Epidermal melanocyte (primary cell): ENCODE measurements around the gene NPHP4.

Experiments
- DNase-seq: peaks from one replicate; pipeline ENCODE4 v3.0.0; 2011; ENCODE audit warnings: low spot score; ENCODE audit not compliant: insufficient read length

The NPHP4 gene

GRCh38 chr1:5972198-5972520, 20.1 kb downstream of the NPHP4 start:
- no peak for DNase-seq

- DNase-seq = no peak
Observed at GRCh38 chr1:5971471-5972197, 20.6 kb downstream of the NPHP4 start.

- no peak for DNase-seq
Observed at GRCh38 chr1:5970610-5971273, 21.5 kb downstream of the NPHP4 start.

- no peak for DNase-seq
Observed at GRCh38 chr1:5969168-5969567, 23.1 kb downstream of the NPHP4 start.

- no peak for DNase-seq
Observed at GRCh38 chr1:5968161-5968736, 24.0 kb downstream of the NPHP4 start.

- DNase-seq = no peak
Observed at GRCh38 chr1:5967351-5968160, 24.7 kb downstream of the NPHP4 start.

GRCh38 chr1:5966543-5967205, 25.6 kb downstream of the NPHP4 start:
- no peak for DNase-seq

- no peak for DNase-seq
Observed at GRCh38 chr1:5965586-5966131, 26.6 kb downstream of the NPHP4 start.

GRCh38 chr1:5962265-5963105, 29.7 kb downstream of the NPHP4 start:
- no peak for DNase-seq

- DNase-seq = no peak
Observed at GRCh38 chr1:5961601-5962000, 30.6 kb downstream of the NPHP4 start.

GRCh38 chr1:5960336-5960735, 31.9 kb downstream of the NPHP4 start:
- DNase-seq = no peak

- no peak for DNase-seq
Observed at GRCh38 chr1:5959667-5960230, 32.5 kb downstream of the NPHP4 start.

GRCh38 chr1:5959087-5959486, 33.1 kb downstream of the NPHP4 start:
- DNase-seq = no peak

GRCh38 chr1:5956022-5956830, 36.0 kb downstream of the NPHP4 start:
- no peak for DNase-seq

GRCh38 chr1:5955479-5955977, 36.7 kb downstream of the NPHP4 start:
- DNase-seq = no peak

- no peak for DNase-seq
Observed at GRCh38 chr1:5954964-5955363, 37.3 kb downstream of the NPHP4 start.

GRCh38 chr1:5953386-5953785, 38.8 kb downstream of the NPHP4 start:
- no peak for DNase-seq

- no peak for DNase-seq
Observed at GRCh38 chr1:5951846-5952410, 40.3 kb downstream of the NPHP4 start.
